GM18909 (cell line): ENCODE data around the gene ECD.

Experiments
- ATAC-seq: cut with Tn5 transposase; IDR thresholded peaks from one replicate; pipeline ENCODE4 v1.9.1; 2021; ENCODE audit warnings: mild to moderate bottlenecking; ENCODE audit not compliant: unreplicated experiment, poor library complexity

ECD gene

DNA sequence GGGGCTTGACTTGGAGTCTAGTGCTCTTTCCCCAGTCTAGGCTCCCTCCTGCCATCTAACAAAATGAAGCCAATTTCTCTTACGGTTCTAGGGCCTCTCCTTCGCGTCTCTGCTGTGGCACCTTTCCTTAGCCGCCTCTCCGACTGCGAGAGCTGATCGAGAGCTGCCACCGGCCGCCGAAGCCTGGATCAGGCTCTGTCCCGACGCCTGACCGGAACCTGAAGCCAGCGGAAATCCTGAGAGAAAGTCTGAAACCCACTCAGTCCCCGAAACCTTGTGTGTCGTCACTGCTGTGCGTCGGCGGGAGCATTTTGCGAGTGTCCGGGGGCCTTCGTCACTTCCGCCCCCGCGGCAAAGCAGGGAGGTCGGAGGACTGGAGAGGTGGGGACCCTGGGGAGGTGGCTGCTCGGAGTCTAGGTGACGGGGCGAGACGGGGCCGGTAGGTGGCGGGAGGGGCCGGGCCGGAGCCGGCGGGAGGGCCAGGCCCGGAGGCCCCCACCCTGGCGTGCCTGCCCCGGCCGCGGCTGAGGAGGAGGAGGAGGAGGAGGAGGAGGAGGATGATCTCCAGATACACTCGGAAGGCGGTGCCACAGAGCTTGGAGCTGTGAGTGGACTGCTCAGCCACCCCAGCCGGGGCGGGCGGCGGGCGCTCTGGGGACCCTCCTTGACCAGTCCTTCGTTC is at the start of gene ECD, which contains the start of gene FAM149B1:
Gene ECD, minus strand, starts transcription at position 226 of the 682 bp plus-strand sequence. CDS start 4,071 bp downstream, outside the sequence.
Gene FAM149B1, plus strand, starts transcription at position 337 of the 682 bp plus-strand sequence. Its CDS starts 221 bp downstream, at position 558.
- ATAC-seq: peak; percentile 93

GRCh38 chr10:73215749-73216148 is 47.9 kb upstream of the ECD start:
- no peak for ATAC-seq

DNA sequence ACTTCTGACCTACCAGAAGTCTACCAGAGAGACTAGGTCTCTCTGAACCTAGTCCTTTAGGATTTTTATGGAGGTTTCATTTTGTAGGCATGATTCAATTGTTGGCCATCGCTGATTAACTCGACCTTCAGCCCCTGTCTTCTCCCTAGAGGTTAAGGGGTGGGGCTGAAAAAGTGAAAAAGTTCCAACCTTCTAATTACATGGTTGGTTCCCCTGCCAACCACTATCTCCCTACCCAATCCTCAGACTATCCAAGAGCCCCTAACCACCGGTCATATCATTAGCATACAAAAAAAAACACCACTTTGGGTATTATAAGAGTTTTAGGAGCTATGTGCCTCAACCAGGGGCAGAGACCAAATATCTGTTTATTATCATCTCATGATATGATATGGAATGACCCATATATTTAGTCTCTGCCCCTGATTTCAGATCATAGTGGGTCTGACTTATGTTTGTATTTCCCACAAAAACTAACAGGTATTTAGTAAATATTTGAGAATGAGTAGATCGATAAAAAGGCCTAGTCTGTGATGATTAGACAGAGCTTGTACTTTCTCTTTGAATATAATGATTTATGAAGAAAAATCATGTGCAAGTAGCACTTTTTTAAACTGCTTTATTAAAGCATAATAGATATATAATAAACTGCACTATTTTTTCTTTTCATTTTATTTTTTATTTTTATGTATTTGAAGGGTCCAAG is 43.5 kb upstream of the ECD start:
- ATAC-seq: no peak

- ATAC-seq: no peak
Observed at GRCh38 chr10:73210395-73211105, 42.7 kb upstream of the ECD start.

- no peak for ATAC-seq
Observed at GRCh38 chr10:73209705-73210104, 41.9 kb upstream of the ECD start.

DNA sequence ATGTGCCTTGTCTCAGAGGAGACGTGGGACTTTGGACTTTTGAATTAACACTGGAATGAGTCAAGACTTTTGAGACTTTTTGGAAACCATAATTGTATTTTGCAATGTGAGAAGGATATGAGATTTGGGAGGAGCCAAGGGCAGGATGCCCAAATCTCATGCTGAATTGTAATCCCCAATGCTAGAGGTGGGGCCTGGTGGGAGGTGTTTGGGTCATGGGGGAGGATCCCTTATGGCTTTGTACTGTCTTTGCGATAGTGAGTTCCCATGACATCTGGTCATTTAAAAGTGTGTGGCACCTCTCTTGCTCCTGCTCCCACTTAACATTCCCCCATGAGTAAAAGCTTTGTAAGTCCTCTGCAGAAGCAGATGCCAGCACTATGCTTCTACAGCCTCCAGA is 40.1 kb upstream of the ECD start:
- ATAC-seq: no peak

GRCh38 chr10:73206385-73206784 is 38.6 kb upstream of the ECD start:
- no peak for ATAC-seq

- ATAC-seq: no peak
Observed at GRCh38 chr10:73205890-73206289, 38.1 kb upstream of the ECD start.

DNA sequence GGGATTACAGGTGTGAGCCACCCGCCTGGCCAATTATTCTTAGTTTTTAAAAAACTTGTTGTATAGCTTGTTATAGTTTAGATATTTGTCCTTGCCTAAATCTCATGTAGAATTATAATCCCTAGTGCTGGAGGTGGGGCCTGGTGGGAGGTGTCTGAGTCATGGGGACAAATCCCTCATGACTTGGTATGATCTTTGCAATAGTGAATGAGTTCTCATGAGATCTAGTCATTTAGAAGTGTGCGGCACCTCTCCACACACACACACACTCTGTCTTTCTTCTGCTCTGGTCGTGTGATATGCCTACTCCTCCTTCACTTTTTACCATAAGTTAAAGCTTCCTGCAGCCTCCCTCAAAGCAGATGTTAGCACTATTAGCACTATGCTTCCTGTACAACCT is 37.3 kb upstream of the ECD start:
- no peak for ATAC-seq

DNA sequence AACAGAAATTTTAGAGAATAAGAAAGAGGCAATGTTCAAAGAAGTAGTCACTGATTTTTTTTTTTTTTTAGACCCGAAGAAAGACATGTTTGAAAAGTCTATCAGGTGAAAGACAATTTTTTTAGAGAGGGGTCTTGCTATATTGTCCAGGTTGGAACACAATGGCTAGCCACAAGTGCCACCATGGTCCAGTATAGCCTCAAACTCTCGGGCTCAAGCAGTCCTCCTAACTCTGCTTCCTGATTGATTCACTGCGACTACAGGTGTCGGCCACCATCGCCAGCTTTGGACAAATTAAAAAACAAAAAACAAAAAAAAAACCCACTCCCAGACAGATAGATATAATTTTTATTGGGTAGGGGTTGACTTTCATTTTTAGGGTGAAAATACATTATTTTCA is 22.4 kb upstream of the ECD start:
- no peak for ATAC-seq

DNA sequence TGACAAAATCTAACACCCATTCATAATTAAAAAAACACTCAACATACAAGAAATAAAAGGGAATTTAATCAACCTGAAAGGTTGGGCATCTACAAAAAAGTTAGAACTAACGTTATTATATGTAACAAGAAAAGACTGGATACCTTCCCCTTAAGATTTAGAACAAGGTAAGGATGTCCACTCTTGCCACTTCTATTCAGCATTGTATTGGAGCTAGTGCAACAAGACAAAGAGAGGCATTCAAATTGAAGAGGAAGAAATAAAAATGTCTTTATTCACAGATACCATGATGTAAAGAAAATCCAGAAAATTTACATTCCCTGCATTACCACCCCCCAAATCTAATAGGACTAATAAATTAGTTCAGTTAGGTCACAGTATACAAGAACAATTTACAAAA is 18.5 kb upstream of the ECD start:
- no peak for ATAC-seq

GRCh38 chr10:73183667-73184281 is 16.0 kb upstream of the ECD start:
- ATAC-seq: no peak

DNA sequence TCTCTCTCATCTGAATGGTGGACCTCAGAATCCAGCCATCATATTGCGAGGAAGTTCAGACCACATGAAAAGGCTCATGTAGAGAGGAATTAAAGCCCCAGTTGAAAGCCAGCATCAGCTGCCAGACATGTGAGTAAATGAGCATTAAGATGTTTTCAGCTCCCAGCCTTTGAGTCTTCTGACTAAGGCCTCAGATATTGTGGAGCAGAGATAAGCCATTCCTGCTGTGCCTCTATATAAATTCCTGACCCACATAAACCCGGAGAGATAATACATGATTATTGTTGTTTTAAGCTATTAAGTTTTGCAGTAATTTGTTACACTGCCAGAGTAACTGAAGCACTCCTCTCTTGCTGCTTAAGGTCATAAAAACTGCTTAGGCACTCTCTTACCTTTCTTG is 14.8 kb upstream of the ECD start:
- ATAC-seq: no peak

DNA sequence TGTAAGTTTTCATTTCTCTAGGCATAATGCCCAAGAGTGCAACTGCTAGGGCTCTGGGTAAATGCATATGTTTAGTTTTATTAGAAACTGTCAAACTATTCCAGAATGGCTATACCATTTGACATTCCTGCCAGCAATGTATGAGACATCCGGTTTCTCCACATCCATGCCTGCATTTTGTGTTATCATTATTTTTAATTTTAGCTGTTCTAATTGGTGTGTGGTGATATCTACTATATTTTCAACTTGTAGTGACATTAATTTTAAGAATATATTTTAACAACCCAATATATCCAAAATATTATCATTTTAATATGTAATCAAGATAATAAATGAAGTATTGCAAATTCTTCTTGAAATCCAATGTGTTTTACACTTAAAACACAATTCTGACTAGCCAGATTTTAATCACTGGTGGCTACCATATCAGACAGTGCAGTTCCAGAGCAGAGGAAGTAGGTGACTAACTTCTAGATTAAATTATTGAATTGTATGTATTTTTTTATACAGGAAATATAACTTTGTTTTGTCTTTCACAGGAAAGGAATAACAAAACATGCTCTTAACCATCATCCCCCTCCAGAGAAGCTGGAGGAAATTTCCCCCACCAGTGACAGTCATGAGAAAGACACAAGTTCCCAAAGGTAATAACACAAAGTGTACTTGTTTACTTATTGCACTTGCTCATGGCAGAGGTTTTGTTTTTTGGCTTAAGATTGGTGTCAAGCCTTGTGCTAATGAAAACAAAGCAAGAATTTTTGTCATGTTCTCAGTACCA is 6.5 kb upstream of the ECD start:
- ATAC-seq: no peak

GRCh38 chr10:73172867-73173266 is 5.1 kb upstream of the ECD start:
- ATAC-seq: no peak

DNA sequence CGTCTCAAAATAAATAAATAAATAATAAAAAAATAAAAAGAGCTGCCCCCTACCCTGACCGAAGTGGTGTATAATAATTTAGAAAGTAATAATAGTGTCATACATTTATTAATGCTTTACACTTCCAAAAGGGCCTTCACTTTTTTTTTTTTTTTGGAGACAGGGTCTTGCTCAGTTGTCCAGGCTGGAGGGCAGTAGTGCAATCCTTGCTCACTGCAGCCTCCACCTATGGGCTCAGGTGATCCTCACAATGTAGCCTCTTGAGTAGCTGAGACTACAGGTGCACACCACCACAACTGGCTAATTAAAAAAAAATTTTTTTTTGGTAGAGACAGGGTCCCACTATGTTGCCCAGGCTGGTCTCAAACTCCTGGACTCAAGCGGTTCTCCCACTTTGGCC is 1.5 kb upstream of the ECD start:
- no peak for ATAC-seq

DNA sequence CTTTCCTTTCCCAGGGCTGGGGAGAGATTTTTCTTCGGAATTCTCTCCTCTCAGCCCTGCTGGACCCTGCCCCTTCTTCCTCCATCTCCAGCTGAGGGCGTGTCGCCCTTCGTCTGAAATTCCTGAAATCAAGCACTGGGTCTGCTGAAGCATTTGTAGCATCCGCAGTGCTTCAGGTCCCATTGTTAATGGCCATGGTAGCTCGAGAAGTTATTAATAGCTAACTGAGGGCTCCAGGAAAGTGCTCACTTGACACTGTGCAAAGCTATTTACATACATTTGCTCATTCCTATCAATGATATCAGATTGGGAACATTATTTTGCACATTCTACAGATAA is 626 bp upstream of the ECD start:
- ATAC-seq: peak; percentile 30

DNA sequence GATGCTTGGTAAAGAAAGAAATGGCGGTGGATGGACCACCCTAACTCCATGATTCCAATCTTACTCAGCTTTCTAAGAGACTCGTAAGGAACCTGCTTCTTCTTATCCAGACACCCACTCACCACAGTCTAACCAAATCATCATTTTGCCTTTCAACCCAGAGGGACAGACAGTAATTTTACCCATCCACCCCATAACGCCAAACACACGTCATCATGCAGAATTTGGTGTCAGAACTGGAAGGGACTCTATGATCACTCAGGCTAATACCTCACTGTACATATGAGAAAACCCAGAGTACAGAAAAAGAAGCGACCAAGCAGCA is 388 bp downstream of the ECD start:
- ATAC-seq: no peak

DNA sequence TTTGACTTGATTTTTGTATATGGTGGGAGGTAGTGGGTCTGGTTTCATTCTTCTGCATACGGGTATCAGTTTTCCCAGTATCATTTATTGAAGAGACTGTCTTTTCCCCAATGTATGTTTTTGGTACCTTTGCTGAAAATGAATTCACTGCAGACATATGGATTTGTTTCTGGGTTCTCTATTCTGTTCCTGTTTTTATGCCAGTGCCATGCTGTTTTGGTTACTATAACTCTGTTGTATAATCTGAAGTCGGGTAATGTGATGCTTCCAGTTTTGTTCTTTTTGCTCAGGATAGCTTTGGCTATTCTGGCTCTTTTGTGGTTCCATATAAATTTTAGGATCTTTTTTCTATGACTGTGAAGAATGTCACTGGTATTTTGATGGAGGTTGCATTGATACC is 836 bp downstream of the ECD start:
- no peak for ATAC-seq

DNA sequence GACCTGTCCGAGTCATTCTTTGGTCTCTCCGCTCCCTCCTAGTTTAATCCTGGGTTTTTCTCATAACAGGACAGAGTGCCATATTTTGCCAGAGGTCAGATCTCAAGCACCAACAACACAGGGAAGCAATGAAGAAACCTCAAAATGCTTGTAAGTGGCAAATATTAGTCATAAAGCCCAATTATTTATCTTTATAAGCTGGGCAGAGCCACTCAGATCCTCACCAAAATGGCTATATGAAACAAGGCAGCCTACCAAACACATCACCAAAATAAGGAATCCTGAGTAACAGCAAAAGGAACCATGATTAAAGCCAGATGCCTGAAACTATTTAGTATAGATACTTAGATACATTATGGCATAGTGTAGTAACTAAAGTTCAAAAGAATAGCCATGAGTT is 4.7 kb downstream of the ECD start:
- ATAC-seq: no peak
